H1 (cell line): ENCODE results near the gene PRRC2A. TPM values are rescaled to one million over a fixed set of nuclear protein-coding genes. Genes with fewer than 3 reads are reported as not detected.

ENCODE experiments used
- CTCF ChIA-PET: fragments of 300-600 bp; sonication (Branson Sonifier 250); formaldehyde crosslinking; loops from one replicate; lab custom pipeline; 2021; ENCODE audit not compliant: partially characterized antibody; lab: Charles Lee
- POLR2A ChIA-PET: fragments of 300-600 bp; sonication (Branson Sonifier 250); formaldehyde crosslinking; loops from one replicate; lab custom pipeline; 2021; ENCODE audit warnings: inconsistent platforms; ENCODE audit not compliant: partially characterized antibody; lab: Charles Lee
- DNase-seq, 2 experiments: peaks; one replicate each; pipeline versions ENCODE4 v3.0.0 to v3.0.0-alpha.2; 2010 to 2022; ENCODE audit warnings: low spot score in 2 of 2, low read depth in 1 of 2, mixed read lengths in 1 of 2
- FAIRE-seq: peaks from 2 replicates; lab custom pipeline; 2011; peaks lifted over from hg19 to GRCh38; lab: Jason Lieb, UNC
- H2AFZ ChIP-seq: 2 replicates; pipeline ENCODE4 v1.8.1; 2012; ENCODE audit warnings: low read length, inconsistent platforms
- H2AK5ac ChIP-seq: 2 replicates; pipeline ENCODE4 v1.6.1; 2013; ENCODE audit warnings: low read depth, low read length
- H2BK120ac ChIP-seq: replicated peaks from 2 replicates; pipeline ENCODE3; 2013; ENCODE audit warnings: low read depth, low read length, inconsistent platforms
- H2BK12ac ChIP-seq: 2 replicates; pipeline ENCODE4 v1.6.1; 2013; ENCODE audit warnings: low read depth, low read length
- H2BK15ac ChIP-seq: 2 replicates; pipeline ENCODE4 v1.6.1; 2013; ENCODE audit warnings: low read length
- H2BK20ac ChIP-seq: 2 replicates; pipeline ENCODE4 v1.6.1; 2013; ENCODE audit warnings: low read length
- H2BK5ac ChIP-seq: 2 replicates; pipeline ENCODE4 v1.6.1; 2013; ENCODE audit warnings: low read depth, low read length
- H3K14ac ChIP-seq: 2 replicates; pipeline ENCODE4 v1.6.1; 2013; ENCODE audit warnings: inconsistent platforms; ENCODE audit not compliant: insufficient read length
- H3K18ac ChIP-seq: 2 replicates; pipeline ENCODE4 v1.6.1; 2013; ENCODE audit warnings: low read length; ENCODE audit errors: extremely low read depth
- H3K23ac ChIP-seq: 2 replicates; pipeline ENCODE4 v1.6.1; 2013; ENCODE audit warnings: inconsistent platforms; ENCODE audit not compliant: insufficient read length
- H3K23me2 ChIP-seq: 2 replicates; pipeline ENCODE4 v1.6.1; 2013; ENCODE audit warnings: low read depth, low read length
- H3K27ac ChIP-seq: 2 replicates; pipeline ENCODE4 v1.6.1; 2011; ENCODE audit warnings: low read depth, low read length, inconsistent platforms
- H3K27me3 ChIP-seq, 4 experiments: replicated peaks in 1 of 4; 1 replicate in 1 of 4; 2 replicates in 3 of 4; pipeline versions ENCODE4 v1.6.1 to v1.8.1; 2011 to 2013; ENCODE audit warnings: low read length in 3 of 4, mild to moderate bottlenecking in 3 of 4, inconsistent platforms in 2 of 4, mixed read lengths in 2 of 4, moderate library complexity in 1 of 4; ENCODE audit not compliant: control insufficient read depth in 3 of 4, insufficient read depth in 3 of 4; ENCODE audit errors: extremely low read depth in 1 of 4
- H3K36me3 ChIP-seq, 4 experiments: 2 replicates each; pipeline versions ENCODE4 v1.6.1 to v1.8.1; 2011 to 2013; ENCODE audit warnings: mild to moderate bottlenecking in 4 of 4, low read length in 3 of 4, moderate library complexity in 2 of 4, control low read depth in 1 of 4, inconsistent platforms in 1 of 4; ENCODE audit not compliant: insufficient read depth in 4 of 4, control insufficient read depth in 2 of 4
- H3K4ac ChIP-seq: replicated peaks from 2 replicates; pipeline ENCODE3; 2013; ENCODE audit warnings: low read length, low read depth, mixed read lengths, inconsistent platforms; ENCODE audit not compliant: insufficient read length
- H3K4me1 ChIP-seq, 4 experiments: replicated peaks in 1 of 4; 1 replicate in 1 of 4; 2 replicates in 3 of 4; pipeline versions ENCODE4 v1.6.1 to v1.8.1; 2011 to 2013; ENCODE audit warnings: low read length in 3 of 4, inconsistent platforms in 2 of 4, mixed read lengths in 1 of 4; ENCODE audit not compliant: insufficient read depth in 4 of 4, control insufficient read depth in 3 of 4
- H3K4me2 ChIP-seq, 2 experiments: 2 replicates each; pipeline versions ENCODE4 v1.6.1 to v1.8.1; 2011 to 2013; ENCODE audit warnings: low read depth in 2 of 2, low read length in 2 of 2, control low read depth in 1 of 2, inconsistent platforms in 1 of 2, mild to moderate bottlenecking in 1 of 2; ENCODE audit not compliant: insufficient read depth in 1 of 2
- H3K4me3 ChIP-seq, 4 experiments: fragments of 200-600, 300-600 bp in 1 of 4; sonication (generic), shearing (Covaris generic), sonication (Bioruptor Twin) in 1 of 4; 2 replicates each; pipeline versions ENCODE4 v1.5.1 to v1.8.1; 2011 to 2016; ENCODE audit warnings: low read length in 4 of 4, low read depth in 3 of 4, control low read depth in 2 of 4, inconsistent platforms in 2 of 4, mild to moderate bottlenecking in 2 of 4, mixed read lengths in 1 of 4, moderate library complexity in 1 of 4; ENCODE audit not compliant: insufficient read depth in 2 of 4; ENCODE audit errors: extremely low read depth in 1 of 4
- H3K56ac ChIP-seq: replicated peaks from 2 replicates; pipeline ENCODE3; 2013; ENCODE audit warnings: low read depth, mild to moderate bottlenecking, mixed read lengths, low read length, inconsistent platforms; ENCODE audit not compliant: insufficient read length
- H3K79me1 ChIP-seq: 2 replicates; pipeline ENCODE4 v1.6.1; 2013; ENCODE audit warnings: low read depth, low read length, control low read depth
- H3K79me2 ChIP-seq, 2 experiments: 2 replicates each; pipeline versions ENCODE4 v1.6.1 to v1.8.1; 2012 to 2013; ENCODE audit warnings: low read length in 2 of 2, mild to moderate bottlenecking in 2 of 2, inconsistent platforms in 1 of 2; ENCODE audit not compliant: insufficient read depth in 2 of 2, control insufficient read depth in 1 of 2
- H3K9ac ChIP-seq, 4 experiments: replicated peaks in 1 of 4; 1 replicate in 1 of 4; 2 replicates in 3 of 4; pipeline versions ENCODE4 v1.6.1 to v1.8.1; 2011 to 2013; ENCODE audit warnings: low read depth in 3 of 4, low read length in 3 of 4, control low read depth in 2 of 4, mild to moderate bottlenecking in 2 of 4, moderate library complexity in 2 of 4, inconsistent platforms in 1 of 4; ENCODE audit errors: extremely low read depth in 1 of 4
- H3K9me3 ChIP-seq, 2 experiments: 2 replicates each; pipeline versions ENCODE4 v1.6.1 to v1.8.1; 2012 to 2013; ENCODE audit warnings: mild to moderate bottlenecking in 2 of 2, moderate library complexity in 2 of 2, control low read depth in 1 of 2, inconsistent platforms in 1 of 2, low read depth in 1 of 2, low read length in 1 of 2, mixed read lengths in 1 of 2; ENCODE audit not compliant: insufficient read depth in 2 of 2
- H4K20me1 ChIP-seq, 2 experiments: replicated peaks in 1 of 2; 2 replicates each; pipeline versions ENCODE3 to v1.8.1; 2011 to 2013; ENCODE audit warnings: inconsistent platforms in 2 of 2, low read length in 2 of 2, mild to moderate bottlenecking in 1 of 2; ENCODE audit not compliant: insufficient read depth in 2 of 2, control insufficient read depth in 1 of 2
- H4K5ac ChIP-seq: 2 replicates; pipeline ENCODE4 v1.6.1; 2013; ENCODE audit warnings: low read length, low read depth, mixed read lengths, inconsistent platforms; ENCODE audit not compliant: insufficient read length
- H4K8ac ChIP-seq: 2 replicates; pipeline ENCODE4 v1.8.0; 2013; ENCODE audit warnings: mild to moderate bottlenecking, moderate library complexity, low read length, inconsistent platforms; ENCODE audit not compliant: insufficient read depth; ENCODE audit errors: extremely low read depth
- H4K91ac ChIP-seq: replicated peaks from 2 replicates; pipeline ENCODE3; 2013; ENCODE audit warnings: low read length, mixed read lengths, inconsistent platforms; ENCODE audit not compliant: insufficient read length
- POLR2A ChIP-seq, 2 experiments: IDR thresholded peaks; 1 replicate in 1 of 2; 2 replicates in 1 of 2; pipeline ENCODE4 v1.6.1; 2011; ENCODE audit warnings: low read depth in 2 of 2, low read length in 2 of 2, mild to moderate bottlenecking in 2 of 2; ENCODE audit errors: control extremely low read depth in 1 of 2
- POLR2AphosphoS5 ChIP-seq: IDR thresholded peaks from 2 replicates; pipeline ENCODE4 v1.6.1; 2011; ENCODE audit warnings: low read depth, low read length
- TCF12 ChIP-seq: IDR thresholded peaks from 2 replicates; pipeline ENCODE4 v1.6.1; 2011; ENCODE audit warnings: low read depth, mild to moderate bottlenecking, low read length
- WGBS, 2 experiments: shearing (Covaris generic) in 1 of 2; methylation state at CpG; one replicate each; pipeline versions ENCODE4 v1.1.6 to v1.1.7; 2013 to 2015; ENCODE audit warnings: low lambda C conversion rate in 2 of 2, mixed read lengths in 2 of 2, inconsistent platforms in 1 of 2, low coverage in 1 of 2, missing lambda C conversion rate in 1 of 2; ENCODE audit not compliant: insufficient replicate concordance in 2 of 2, insufficient coverage in 1 of 2, insufficient read length in 1 of 2; ENCODE audit errors: extremely low coverage in 1 of 2, missing lambda C conversion rate in 1 of 2; 5-methylcytosine and 5-hydroxymethylcytosine counted together
- polyA plus RNA-seq, 7 experiments: library from polyadenylated mRNA; depleted of rRNA in 3 of 7; stranded (reverse) in 5 of 7; unstranded in 2 of 7; fragments of >200 nt in 5 of 7; fragments of 200-250 nt in 2 of 7; gene quantifications; 1 replicate in 5 of 7; 2 replicates in 1 of 7; 4 replicates in 1 of 7; pipeline versions ENCODE4 v1.2.1 to v1.2.3, GENCODE V29; 2011 to 2013; ENCODE audit warnings: missing spikeins in 2 of 7, mixed read lengths in 2 of 7
- total RNA-seq: library from RNA; stranded (reverse); fragmentation: NEBNext Ultra II Directional; extraction: Animal tissue kit (Norgen Biotek cat#: 25700); gene quantifications from 2 replicates; pipeline ENCODE4 v1.2.1, GENCODE V29; 2021

Gene PRRC2A
- total and polyA plus RNA-seq, 2 of the 8 experiments (the other 6 are each of a cell fraction or from before 2014, with no cell fraction given) = 118 to 300 TPM

GRCh38 chr6:31639043-31639442 is 18.5 kb downstream of the PRRC2A start:
- Histone ChIP-seq H3K79me1 (peaks cover 3% of the 10 kb centered on the region; the same call in 1 of the 2 replicates), H3K27ac (no peak overlapping the region), H3K4me2 (no peak overlapping the region), H4K20me1 (peaks cover 12 to 13% of the 10 kb centered on the region in 2 experiments), H2BK12ac (no peak overlapping the region)
- no peak for DNase-seq
- CTCF ChIA-PET = interaction anchor here (0.8 to 1.8 kb wide), 5 partner anchors 14 to 40 kb away, joined by 3 to 4 read pairs (median 4); partner anchors contain the start of gene GPANK1
- no peak for TF ChIP-seq TCF12
- TF ChIP-seq POLR2A (IDR thresholded peaks at IDR 0.05; ENCODE audit: control extremely low read depth in 1 of 2, low read depth in 2 of 2, low read length in 2 of 2) = peak in 1 of 2 experiments; percentile 51; a peak in 1 of 3 replicates
- TF ChIP-seq POLR2AphosphoS5 = peak; percentile 61; the same call in 1 of the 2 replicates
- TF ChIP-seq, all 59 proteins: peak for 2
- Histone ChIP-seq H4K8ac (no peak overlapping the region), H3K18ac (no peak overlapping the region), H3K9me3 (no peaks in the 10 kb centered on the region), H2BK15ac (no peak overlapping the region), H3K23me2 (no peaks in the 10 kb centered on the region), H3K9ac (no peak overlapping the region), H3K14ac (no peak overlapping the region), H2BK120ac (no peak overlapping the region), H3K4me1 (no peaks in the 10 kb centered on the region), H4K91ac (no peak overlapping the region), H4K5ac (no peak overlapping the region), H2AK5ac (no peak overlapping the region), H3K4me3 (no peak overlapping the region), H3K79me2 (no peaks in the 10 kb centered on the region), H3K56ac (no peak overlapping the region), H3K27me3 (no peaks in the 10 kb centered on the region), H3K23ac (no peak overlapping the region), H3K4ac (no peak overlapping the region), H2BK20ac (no peak overlapping the region), H2AFZ (no peak overlapping the region), H2BK5ac (no peak overlapping the region), H3K36me3 (peaks cover 61 to 94% (median 77%) of the 10 kb centered on the region in 4 experiments)
- 92% methylated on average over 9 of the region's 9 CpGs; no CpG with 5 or more reads in 1 of the 2 experiments for WGBS, 2 experiments
- POLR2A ChIA-PET = interaction anchor here (0.6 to 34.9 kb wide), 29 partner anchors 6 to 333 kb away, joined by 3 to 883 read pairs (median 4); partner anchors contain the start of genes ABHD16A, AIF1, APOM and BAG6
- no peak for FAIRE-seq
